ENCODE results near the gene CD68. TPM values are rescaled to one million over a fixed set of nuclear protein-coding genes. Genes with fewer than 3 reads are reported as not detected.

The CD68 gene
- polyA plus RNA-seq, 12 donors = 16.8 to 222 (median 25.6) TPM; not detected in 1

DNA sequence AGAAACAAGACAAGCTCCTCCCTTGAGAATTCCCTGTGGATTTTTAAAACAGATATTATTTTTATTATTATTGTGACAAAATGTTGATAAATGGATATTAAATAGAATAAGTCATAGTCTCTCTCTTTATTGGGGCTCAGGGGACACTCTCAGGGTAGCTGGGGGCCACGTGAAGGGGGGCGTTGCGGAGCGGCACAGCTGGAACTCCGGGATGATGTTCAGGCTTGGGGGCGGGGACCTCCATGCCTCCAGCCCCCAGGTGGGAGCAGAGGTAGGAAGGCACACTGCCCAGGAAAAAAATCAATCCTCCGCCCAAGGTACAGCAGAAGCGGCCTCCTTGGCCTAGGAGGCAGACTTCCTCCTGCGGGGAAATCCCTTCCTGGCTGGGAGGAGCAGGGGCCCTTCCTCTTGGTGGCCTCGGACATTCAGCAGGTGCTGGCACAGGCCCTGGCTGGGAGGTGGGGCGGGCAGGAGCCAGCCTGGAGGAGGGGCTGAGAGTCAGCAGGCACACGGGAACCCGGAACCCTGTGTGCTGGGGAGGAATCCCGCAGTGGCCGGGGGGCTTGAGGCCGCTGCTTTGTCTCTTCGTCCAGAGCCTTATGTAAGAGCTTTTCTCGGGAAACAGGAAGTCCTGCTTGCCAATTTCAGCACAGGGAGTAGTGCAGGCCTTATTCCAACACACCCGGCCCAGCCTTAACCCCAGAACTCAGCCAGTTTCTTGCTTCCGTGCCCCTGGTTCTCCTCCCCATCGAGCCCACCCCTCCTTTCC, 21.5 kb upstream of the CD68 start:
- peak; percentile 90 for DNase-seq

DNA sequence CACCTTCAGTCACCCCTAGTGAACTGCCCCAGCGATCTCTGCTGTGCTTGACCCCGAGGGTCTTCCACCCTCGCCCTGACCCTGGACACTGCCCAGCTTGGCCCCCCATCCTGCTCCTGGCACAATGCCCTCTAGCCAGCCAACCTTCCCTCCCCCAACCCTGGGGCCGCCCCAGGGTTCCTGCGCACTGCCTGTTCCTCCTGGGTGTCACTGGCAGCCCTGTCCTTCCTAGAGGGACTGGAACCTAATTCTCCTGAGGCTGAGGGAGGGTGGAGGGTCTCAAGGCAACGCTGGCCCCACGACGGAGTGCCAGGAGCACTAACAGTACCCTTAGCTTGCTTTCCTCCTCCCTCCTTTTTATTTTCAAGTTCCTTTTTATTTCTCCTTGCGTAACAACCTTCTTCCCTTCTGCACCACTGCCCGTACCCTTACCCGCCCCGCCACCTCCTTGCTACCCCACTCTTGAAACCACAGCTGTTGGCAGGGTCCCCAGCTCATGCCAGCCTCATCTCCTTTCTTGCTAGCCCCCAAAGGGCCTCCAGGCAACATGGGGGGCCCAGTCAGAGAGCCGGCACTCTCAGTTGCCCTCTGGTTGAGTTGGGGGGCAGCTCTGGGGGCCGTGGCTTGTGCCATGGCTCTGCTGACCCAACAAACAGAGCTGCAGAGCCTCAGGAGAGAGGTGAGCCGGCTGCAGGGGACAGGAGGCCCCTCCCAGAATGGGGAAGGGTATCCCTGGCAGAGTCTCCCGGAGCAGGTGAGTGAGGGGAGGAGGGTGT, 20.7 kb upstream of the CD68 start, which contains the start of gene TNFSF13:
Gene TNFSF13, plus strand, starts transcription at position 207 of the 776 bp plus-strand sequence. Its CDS starts 290 bp downstream, at position 497.
- no peak for DNase-seq

- DNase-seq = no peak
These were observed 19.9 kb upstream of the CD68 start for GRCh38 chr17:7559320-7560171.

GRCh38 chr17:7560172-7561027, 19.0 kb upstream of the CD68 start:
- no peak for DNase-seq

DNA sequence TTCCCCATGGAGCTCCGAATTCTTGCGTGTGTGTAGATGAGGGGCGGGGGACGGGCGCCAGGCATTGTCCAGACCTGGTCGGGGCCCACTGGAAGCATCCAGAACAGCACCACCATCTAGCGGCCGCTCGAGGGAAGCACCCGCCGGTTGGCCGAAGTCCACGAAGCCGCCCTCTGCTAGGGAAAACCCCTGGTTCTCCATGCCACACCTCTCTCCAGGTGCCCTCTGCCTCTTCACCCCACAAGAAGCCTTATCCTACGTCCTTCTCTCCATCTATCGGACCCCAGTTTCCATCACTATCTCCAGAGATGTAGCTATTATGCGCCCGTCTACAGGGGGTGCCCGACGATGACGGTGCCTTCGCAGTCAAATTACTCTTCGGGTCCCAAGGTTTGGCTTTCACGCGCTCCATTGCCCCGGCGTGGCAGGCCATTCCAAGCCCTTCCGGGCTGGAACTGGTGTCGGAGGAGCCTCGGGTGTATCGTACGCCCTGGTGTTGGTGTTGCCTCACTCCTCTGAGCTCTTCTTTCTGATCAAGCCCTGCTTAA, 18.3 kb upstream of the CD68 start:
- peak; percentile 91 for DNase-seq

DNA sequence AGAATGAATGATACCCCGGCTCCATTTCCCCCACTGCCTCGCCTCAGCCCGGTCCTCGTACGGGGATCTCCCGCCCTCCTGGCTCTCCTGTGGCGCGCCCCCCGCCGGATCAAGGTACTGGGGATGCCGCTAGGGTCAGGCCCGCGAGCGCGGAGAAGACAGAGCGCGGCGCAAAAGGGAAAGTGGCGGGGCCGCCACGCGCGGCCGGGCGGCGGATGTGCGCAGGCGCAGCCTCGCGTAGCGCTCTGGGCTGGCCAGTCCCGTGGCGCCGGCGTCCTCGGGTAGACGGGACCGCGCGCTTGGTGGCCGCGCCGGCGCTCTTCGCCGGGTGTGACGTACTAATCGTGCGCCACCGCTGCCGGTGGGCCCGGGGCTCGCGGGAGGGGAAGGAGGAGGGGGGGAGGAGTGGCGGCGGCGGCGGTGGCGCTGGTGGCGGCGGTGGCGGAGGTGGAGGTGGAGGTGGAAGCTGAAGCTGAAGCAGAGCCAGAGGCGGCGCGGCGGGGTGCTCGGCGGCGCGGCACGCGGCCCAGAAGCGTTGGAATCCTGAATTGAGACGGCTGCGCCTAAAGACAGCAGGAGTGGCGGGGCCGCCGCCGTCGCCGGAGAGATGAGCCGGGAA, 17.7 kb upstream of the CD68 start, which contains the start of gene SENP3:
Gene SENP3, plus strand, starts transcription at position 331 of the 619 bp plus-strand sequence. CDS start 1,158 bp downstream, outside the sequence.
- DNase-seq = peak; percentile 92

DNA sequence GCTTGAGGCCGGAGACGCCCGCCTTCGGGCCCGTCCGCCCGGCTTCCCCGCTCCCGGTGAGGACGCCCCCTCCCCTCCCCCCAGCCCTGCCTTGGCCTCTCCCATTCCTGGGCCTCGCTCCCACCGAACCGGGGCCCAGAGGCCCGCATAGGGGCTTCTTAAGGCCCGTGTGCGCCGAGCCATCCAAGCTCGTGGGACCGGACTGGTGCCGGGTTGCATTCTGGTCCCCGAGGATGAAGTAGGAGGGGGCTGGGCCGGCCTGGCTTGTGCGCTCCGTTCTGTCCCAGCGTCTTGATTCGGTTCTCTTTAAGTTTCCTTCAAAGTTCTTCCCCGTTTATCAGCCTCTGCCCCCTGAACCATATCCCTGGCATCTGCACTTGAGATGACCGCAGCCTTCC, 17.2 kb upstream of the CD68 start:
- no peak for DNase-seq

- DNase-seq = no peak
These were observed 16.1 kb upstream of the CD68 start for GRCh38 chr17:7563115-7563869.

- DNase-seq = no peak
These were observed 9.9 kb upstream of the CD68 start for GRCh38 chr17:7569571-7569970.

DNA sequence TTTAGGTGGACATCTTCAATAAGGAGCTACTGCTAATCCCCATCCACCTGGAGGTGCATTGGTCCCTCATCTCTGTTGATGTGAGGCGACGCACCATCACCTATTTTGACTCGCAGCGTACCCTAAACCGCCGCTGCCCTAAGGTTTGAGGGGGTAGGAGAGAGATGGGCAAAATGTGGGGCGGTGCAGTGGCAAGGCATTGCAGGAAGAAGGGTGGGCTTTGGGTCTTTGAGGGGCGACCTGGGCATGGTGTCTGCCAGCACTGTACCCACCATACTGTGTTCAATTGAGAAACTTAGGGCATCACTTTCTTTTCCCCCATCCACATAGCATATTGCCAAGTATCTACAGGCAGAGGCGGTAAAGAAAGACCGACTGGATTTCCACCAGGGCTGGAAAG, 9.1 kb upstream of the CD68 start:
- no peak for DNase-seq

DNA sequence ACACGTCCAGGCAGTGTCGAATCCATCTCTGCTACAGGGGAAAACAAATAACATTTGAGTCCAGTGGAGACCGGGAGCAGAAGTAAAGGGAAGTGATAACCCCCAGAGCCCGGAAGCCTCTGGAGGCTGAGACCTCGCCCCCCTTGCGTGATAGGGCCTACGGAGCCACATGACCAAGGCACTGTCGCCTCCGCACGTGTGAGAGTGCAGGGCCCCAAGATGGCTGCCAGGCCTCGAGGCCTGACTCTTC, 7.2 kb upstream of the CD68 start:
- DNase-seq = peak; percentile 99

DNA sequence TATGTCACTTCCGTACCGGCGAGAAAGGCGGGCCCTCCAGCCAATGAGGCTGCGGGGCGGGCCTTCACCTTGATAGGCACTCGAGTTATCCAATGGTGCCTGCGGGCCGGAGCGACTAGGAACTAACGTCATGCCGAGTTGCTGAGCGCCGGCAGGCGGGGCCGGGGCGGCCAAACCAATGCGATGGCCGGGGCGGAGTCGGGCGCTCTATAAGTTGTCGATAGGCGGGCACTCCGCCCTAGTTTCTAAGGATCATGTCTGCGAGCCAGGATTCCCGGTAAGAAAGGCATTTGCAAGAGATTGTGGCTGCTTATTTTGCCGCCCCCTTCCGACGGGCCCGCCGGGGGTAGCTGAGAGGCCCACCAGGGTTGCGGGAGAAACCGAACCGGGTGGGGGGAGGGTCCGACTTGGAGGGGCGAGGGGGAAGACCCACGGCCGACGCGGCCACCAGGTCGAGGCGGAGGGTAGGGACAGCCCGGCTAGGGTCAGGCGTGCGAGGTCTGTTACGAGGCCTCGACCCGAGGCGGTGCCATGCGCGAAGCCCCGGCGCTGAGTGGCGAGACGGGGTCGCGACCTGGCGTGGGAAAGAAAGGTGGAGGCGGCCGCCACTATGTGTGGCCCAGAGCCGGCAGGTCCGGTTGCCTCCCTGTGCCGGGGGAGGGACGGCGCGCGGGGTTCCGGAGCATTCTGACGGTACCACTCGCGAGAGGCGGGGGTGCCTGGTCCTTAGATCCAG, 6.7 kb upstream of the CD68 start:
- DNase-seq = no peak

DNA sequence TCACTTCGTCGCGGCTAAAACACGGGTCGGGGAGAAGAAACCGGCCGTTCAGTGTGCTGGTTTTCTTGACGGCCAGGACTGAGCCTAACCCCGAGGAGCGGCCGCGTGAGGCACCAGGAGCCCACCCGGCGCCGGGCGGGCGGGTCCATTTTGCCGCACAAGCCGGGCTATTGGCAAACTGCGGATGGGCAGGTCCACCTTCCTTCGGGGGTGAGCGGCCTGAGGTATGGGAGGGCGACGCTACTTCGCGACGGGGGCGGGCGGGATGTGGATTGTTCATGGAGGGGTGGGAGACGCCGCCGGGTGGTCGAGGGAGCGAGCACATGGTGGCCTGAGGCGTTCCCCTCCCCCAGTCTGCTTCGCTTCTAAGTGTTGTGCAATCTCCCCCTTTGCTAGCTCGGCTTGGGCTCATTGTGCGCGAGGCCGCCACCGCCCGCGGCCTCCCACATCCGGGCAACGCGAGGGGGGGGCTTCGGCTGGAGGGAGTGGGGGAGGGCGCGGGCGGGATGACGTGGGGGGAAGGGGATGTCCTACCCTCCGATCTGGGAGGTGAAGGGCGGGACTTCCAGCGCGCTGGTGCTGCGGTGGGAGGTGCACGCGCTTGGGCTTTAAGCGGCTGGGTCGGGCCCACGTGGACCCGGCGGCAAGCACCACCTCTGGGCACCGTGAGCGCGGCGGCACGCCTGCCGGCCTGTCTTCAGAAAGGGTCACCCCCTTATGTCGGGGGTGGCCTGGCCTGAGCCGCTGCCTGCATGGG, 5.9 kb upstream of the CD68 start:
- DNase-seq = peak; percentile 93

GRCh38 chr17:7574176-7574953, 5.1 kb upstream of the CD68 start:
- no peak for DNase-seq

GRCh38 chr17:7575481-7575883, 4.0 kb upstream of the CD68 start:
- no peak for DNase-seq

- no peak for DNase-seq
These were observed 3.5 kb upstream of the CD68 start for GRCh38 chr17:7575959-7576358.

DNA sequence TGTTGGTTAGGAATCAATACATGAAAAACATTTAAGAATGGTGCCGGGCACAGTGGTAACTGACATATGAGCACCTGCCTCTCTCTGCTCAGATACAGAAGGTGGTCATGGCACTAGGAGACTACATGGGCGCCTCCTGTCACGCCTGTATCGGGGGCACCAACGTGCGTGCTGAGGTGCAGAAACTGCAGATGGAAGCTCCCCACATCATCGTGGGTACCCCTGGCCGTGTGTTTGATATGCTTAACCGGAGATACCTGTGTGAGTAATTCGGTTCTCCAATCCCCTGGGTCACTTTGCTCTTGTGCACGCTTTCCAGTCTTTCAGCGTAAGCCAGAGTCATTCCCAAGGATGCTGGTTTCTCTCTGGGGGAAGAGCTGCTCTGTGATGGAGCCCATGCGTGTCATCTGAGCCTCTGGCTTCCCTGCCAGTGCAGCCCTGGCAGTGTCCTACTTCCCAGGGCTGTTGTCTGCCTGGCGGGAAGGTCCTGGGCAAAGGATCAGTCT, 3.0 kb upstream of the CD68 start:
- no peak for DNase-seq

Data from muscle of arm (tissue), 12 donors.